ENCODE results near the gene RTL10. TPM values are rescaled to one million over a fixed set of nuclear protein-coding genes. Genes with fewer than 3 reads are reported as not detected.

Gene RTL10
- total and polyA plus RNA-seq, 2 of the 8 experiments (the other 6 are each of a cell fraction or from before 2014, with no cell fraction given) = 11.5 to 18.8 TPM

- TF ChIP-seq ZNF274 (IDR thresholded peaks at IDR 0.05; ENCODE audit: borderline replicate concordance, extremely low read depth, low read length) (no peak), SRF (IDR thresholded peaks at IDR 0.05; ENCODE audit: low read depth, low read length) (no peak), EZH2 (IDR thresholded peaks at IDR 0.05; ENCODE audit: low read depth, low read length, severe bottlenecking) (no peak), RNF2 (IDR thresholded peaks at IDR 0.05; ENCODE audit: borderline replicate concordance, low read depth, low read length, missing control alignments, poor library complexity, severe bottlenecking) (no peak), BACH1 (IDR thresholded peaks at IDR 0.05; ENCODE audit: low read length) (no peak), FOSL1 (IDR thresholded peaks at IDR 0.05; ENCODE audit: insufficient read depth, low read depth, low read length) (no peak), NRF1 (IDR thresholded peaks at IDR 0.05; ENCODE audit: low read depth, low read length) (no peak)
Observed at GRCh38 chr22:19826619-19826950, 28.1 kb downstream of the RTL10 start (continued).
